GM18507 (cell line): ENCODE measurements around the gene EGFL7.

Experiments
- DNase-seq: peaks from one replicate; pipeline ENCODE4 v3.0.0; 2011; ENCODE audit warnings: low read depth; ENCODE audit not compliant: insufficient read length; ENCODE audit errors: extremely low spot score
- FAIRE-seq: peaks from 2 replicates; lab custom pipeline; 2011; peaks lifted over from hg19 to GRCh38; lab: Jason Lieb, UNC

Gene EGFL7

GRCh38 chr9:136681945-136682699 is 19.4 kb downstream of the EGFL7 start:
- FAIRE-seq (no peak), DNase-seq (no peak)

GRCh38 chr9:136682710-136683109 is 20.0 kb downstream of the EGFL7 start:
- FAIRE-seq (no peak), DNase-seq (no peak)

- DNase-seq (no peak), FAIRE-seq (no peak)
These were observed 20.5 kb downstream of the EGFL7 start for GRCh38 chr9:136683173-136683745.

GRCh38 chr9:136683755-136684154 is 21.0 kb downstream of the EGFL7 start:
- DNase-seq (no peak), FAIRE-seq (no peak)

- FAIRE-seq, result no peak
- no peak for DNase-seq
These were observed 21.6 kb downstream of the EGFL7 start for GRCh38 chr9:136684339-136684738.

- FAIRE-seq (no peak), DNase-seq (no peak)
These were observed 22.1 kb downstream of the EGFL7 start for GRCh38 chr9:136684799-136685198.

DNA sequence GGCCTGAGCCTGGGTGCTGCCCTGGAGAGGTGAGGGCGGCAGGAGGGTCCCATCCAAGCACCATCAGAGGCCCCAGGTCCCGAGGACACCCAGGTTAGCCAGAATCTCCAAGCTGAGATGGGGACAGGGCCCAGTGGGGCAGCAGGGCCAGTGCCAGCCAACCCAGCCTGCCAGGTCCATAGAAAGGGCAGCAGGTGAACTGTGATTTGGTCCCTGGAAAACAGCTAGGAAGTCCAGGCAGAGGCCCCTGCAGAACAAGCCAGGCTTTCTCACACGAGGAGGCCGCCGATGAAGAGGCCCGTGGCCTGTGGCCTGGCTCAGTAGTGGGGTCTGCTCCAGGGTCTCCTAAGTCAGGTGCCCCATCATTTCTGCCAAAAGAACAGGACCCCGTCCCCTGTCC is 22.5 kb downstream of the EGFL7 start:
- no peak for DNase-seq
- FAIRE-seq, result no peak

DNA sequence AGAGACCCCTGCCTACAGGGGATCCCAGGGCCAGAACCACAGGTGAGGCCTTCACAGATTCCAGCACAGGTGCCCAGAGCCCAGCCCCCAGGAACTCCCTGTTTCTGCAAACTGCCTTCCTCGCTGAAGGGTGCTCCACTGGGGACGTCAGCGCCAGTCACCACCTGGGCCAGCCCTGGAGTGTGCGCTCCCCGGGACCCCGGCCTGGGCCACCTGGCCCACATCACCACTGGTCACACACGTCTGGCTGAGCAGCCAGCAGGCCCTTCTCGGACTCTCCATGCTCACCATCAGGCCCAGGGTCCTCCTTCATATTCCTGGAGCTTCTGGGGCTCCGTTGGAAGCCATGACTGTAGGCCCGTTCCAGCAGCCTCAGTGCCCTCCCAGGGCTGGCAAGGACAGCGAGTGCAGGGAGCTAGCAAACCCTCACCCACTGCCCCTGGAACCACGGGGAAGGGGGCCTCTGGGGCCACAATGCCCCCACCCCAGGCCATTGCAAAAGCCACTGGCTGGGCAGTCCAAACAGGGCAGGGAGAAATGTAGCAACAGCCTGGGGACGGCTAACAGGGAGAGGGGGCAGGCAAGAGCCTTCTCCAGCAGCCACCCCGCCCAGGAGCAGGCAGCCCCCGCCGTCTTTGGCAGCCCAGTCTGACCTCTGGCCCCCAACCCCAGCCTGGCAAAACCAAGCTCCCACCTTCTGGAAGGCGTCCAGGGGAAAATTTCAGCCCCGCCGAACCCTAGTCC is 23.2 kb downstream of the EGFL7 start:
- no peak for DNase-seq
- FAIRE-seq, result no peak

DNA sequence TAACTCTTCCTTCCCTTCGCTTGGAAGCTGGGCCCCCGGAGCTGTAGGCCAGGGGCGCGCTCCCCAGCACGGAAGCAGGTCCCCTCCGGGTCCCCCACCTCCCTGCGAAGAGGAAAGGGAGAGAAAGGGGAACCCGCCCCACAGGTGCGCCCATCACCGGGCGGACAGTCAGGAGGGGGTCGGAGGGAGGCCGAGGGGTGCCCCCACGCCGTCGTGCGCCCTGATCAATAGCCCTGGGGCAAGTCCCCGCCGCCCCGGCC is 23.7 kb downstream of the EGFL7 start:
- FAIRE-seq, result no peak
- no peak for DNase-seq

DNA sequence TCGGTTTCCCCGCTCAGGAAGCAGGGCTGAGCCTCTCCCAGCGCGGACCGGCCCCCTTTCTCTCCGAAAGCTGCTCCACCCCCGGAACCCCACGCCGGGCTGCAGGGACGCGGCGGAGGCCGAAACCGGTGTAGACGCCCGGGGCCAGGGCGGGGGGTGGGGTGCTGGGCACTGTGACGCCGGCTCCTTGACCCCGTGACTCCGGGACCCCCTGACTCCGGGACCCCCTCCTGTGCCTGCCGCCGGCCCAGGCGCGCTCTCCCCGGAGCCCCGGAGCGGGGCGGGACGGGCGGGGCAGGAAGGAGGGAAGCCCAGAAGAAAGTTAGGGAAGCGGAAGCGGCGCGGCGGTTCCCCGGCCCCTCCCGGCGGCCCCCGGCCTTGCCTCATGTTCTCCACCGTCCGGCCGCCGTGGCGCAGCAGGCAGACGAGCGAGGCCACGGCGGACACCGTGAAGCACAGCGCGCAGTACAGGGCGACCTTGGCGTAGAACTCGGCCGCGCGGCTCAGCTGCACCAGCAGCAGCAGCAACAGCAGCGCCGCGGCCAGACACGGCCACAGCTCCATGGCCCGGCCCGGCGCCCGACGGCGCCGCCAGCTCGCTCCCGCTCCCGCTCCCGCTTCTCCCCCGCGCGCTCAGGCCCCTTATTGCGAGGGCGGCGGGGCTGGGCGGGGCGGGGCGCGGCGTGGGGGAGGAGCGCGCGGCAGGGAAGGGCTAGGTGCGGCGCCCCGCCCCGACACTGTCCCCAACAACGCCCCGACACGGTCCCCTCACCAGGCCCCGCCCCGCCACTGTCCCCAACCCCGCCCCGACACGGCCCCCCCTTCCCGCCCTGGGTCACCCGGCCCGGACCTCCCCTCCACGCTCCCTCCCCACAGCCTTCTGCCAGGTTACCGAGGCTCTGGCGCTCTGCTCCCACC is 24.3 kb downstream of the EGFL7 start, which contains the start of gene AGPAT2:
AGPAT2 (minus strand) TSS at position 664 of the 918 bp plus-strand sequence; CDS start at position 564, 100 bp downstream.
- DNase-seq (peak; percentile 93), FAIRE-seq (peak; percentile 45)

DNA sequence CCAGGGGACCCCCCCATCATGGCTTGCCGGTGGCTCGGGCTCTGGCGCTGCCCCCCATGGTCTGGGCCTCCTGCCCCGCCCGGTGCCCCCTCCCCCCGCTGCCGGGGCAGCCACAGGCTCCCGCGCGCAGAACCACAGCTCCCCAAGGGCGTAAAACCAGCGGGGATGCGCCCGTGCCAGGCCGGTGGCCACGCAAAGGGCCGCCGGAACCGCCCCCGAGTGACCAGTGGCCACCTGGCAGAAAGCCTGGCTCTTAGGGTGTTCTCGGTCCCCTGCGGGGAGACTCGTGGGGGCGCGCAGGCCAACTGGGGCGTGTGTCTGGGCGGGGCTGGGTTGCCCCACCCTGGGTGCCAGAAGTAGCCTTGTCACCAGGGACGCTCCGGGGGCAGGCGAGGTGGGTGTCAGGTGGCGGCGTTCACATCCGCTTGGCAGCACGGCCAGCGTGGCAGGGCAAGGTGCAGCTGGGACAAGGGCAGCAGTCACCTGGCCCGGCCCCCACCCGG is 25.1 kb downstream of the EGFL7 start:
- DNase-seq (no peak), FAIRE-seq (no peak)

GRCh38 chr9:136688274-136689107 is 25.8 kb downstream of the EGFL7 start:
- DNase-seq (no peak), FAIRE-seq (peak; percentile 75)

DNA sequence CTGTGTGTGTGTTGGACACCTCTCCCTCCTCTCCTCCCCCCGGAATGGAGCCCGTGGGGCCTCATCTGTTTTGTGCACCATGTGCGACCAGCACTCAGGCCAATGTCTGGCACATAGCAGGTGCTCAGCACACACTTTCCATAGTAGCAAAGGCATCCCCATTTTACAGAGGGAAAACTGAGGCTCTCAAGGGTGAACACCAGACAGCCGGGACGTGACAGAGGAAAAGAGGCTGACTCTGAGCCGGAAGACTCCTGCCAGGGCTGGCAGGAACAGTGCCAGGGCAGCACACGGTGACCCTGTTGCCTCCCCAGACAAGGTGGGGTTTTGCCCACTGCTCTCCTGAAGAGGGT is 26.4 kb downstream of the EGFL7 start:
- no peak for DNase-seq
- FAIRE-seq, result no peak

- DNase-seq, result no peak
- no peak for FAIRE-seq
These were observed 27.5 kb downstream of the EGFL7 start for GRCh38 chr9:136690104-136690805.

DNA sequence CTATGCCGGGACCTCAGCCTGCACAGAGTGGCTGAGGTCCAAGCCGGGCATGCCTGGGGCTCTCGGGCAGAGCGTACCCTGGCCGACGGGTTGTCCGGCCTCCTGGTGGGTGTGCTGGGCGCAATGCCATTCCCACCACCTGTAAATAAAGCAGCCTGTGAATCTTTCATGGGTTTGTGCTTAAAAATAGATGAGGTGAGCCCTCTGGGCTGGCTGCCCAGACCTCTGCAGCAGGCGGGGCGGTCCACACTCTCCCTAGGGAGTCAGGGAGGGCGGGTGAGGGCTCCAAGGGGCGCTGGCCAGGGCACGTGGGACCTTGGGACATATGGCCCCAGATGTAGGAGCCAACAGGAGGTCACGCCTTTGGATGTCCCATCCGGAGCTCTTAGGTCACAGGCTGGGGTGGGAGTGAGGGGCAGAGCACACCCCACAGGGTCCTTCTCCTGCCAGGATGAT is 28.1 kb downstream of the EGFL7 start:
- FAIRE-seq (no peak), DNase-seq (no peak)

GRCh38 chr9:136691316-136692184 is 28.8 kb downstream of the EGFL7 start:
- DNase-seq, result no peak

More at GRCh38 chr9:136691316-136692184, 28.8 kb downstream of the EGFL7 start:
- no peak for FAIRE-seq
